Measurements from ENCODE around the gene GVQW3. TPM values are rescaled to one million over a fixed set of nuclear protein-coding genes. Genes with fewer than 3 reads are reported as not detected.

GVQW3 gene
- total and polyA plus RNA-seq, 8 donors = 1.8 to 9.1 (median 3.6) TPM

DNA sequence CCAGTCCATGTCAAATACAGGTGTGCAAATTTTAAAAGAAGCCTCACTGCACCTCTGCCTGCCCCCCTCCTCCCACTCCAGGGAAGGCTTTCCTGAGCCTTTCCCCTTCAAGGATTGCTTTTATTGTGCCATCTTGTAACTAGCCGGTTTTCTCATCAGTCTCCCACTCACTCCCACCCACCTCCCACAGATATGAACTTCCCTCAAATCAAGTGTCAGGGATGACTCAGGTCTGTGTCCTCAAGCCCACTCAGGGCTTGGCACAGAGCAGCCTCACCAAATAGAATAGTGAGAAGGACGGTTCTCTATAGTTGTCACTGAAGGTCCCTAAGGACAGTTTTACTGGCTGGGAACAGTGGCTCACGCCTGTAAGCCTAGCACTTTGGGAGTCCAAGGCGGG is 43.2 kb upstream of the GVQW3 start:
- TF ChIP-seq, protein P1, sequence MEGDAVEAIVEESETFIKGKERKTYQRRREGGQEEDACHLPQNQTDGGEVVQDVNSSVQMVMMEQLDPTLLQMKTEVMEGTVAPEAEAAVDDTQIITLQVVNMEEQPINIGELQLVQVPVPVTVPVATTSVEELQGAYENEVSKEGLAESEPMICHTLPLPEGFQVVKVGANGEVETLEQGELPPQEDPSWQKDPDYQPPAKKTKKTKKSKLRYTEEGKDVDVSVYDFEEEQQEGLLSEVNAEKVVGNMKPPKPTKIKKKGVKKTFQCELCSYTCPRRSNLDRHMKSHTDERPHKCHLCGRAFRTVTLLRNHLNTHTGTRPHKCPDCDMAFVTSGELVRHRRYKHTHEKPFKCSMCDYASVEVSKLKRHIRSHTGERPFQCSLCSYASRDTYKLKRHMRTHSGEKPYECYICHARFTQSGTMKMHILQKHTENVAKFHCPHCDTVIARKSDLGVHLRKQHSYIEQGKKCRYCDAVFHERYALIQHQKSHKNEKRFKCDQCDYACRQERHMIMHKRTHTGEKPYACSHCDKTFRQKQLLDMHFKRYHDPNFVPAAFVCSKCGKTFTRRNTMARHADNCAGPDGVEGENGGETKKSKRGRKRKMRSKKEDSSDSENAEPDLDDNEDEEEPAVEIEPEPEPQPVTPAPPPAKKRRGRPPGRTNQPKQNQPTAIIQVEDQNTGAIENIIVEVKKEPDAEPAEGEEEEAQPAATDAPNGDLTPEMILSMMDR (IDR thresholded peaks at IDR 0.05) = no peak
- no peak for ATAC-seq
- H3K27me3 ChIP-seq = no peaks in the 10 kb centered on the region
- no peaks in the 10 kb centered on the region for H3K36me3 ChIP-seq
- FAIRE-seq = no peak
- DNase-seq = no peak
- intact Hi-C loops (cut with DNase I) = no loop called here
- H3K9me3 ChIP-seq = no peaks in the 10 kb centered on the region
- no peak overlapping the region for H3K4me3 ChIP-seq
- 86 to 89% methylated on average over 4 of the region's 4 CpGs for WGBS, 2 donors
- H3K4me1 ChIP-seq = no peaks in the 10 kb centered on the region
- H3K27ac ChIP-seq = no peak overlapping the region

GRCh38 chr11:76339221-76339620 is 41.9 kb upstream of the GVQW3 start:
- Histone ChIP-seq H3K4me3 (no peak overlapping the region), H3K9me3 (no peaks in the 10 kb centered on the region), H3K27me3 (no peaks in the 10 kb centered on the region), H3K27ac (peak overlapping the region in 1 of 4 donors; percentile 46), H3K36me3 (no peaks in the 10 kb centered on the region), H3K4me1 (no peaks in the 10 kb centered on the region)
- WGBS, 2 donors = 84% methylated on average over 6 of the region's 6 CpGs
- DNase-seq (no peak), FAIRE-seq (no peak), ATAC-seq (peak in 3 of 4 donors; percentile 78 to 79 (median 78))
- intact Hi-C loops (cut with DNase I) = no loop called here
- TF ChIP-seq, protein P1 (IDR thresholded peaks at IDR 0.05) = no peak

GRCh38 chr11:76347466-76347865 is 33.7 kb upstream of the GVQW3 start:
- WGBS, 2 donors = 19% methylated on average over 2 of the region's 2 CpGs
- Histone ChIP-seq H3K36me3 (no peaks in the 10 kb centered on the region), H3K27me3 (no peaks in the 10 kb centered on the region), H3K4me3 (no peak overlapping the region), H3K27ac (peak overlapping the region in 2 of 4 donors; percentile 1 to 10), H3K9me3 (no peaks in the 10 kb centered on the region), H3K4me1 (peaks cover 7 to 13% (median 11%) of the 10 kb centered on the region in 3 donors)
- intact Hi-C loops (cut with DNase I) = no loop called here
- peak; percentile 78 to 95 (median 94) for ATAC-seq
- peak in 3 of 6 donors; percentile 42 to 66 (median 62) for DNase-seq
- no peak for FAIRE-seq
- TF ChIP-seq, protein P1 (IDR thresholded peaks at IDR 0.05) = no peak

DNA sequence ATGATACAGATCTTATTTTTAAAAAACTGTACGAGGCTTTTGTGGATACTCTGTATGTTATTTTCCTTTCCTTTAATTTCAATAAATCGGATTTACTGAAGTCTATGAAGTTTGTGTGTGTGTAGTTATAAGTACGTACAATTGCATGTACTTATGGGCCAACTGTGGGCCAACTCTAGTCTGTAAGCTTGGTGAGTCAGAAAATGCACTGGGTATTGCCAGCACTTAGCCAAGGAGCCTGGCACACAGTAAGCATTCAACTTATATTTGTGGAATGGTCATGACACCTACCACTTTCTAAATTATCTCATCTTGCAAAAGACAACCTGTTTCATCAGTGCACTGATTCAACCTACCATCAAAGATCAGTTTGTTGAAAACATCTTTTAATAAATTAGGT is 32.8 kb upstream of the GVQW3 start:
- no peaks in the 10 kb centered on the region for H3K9me3 ChIP-seq
- H3K36me3 ChIP-seq = no peaks in the 10 kb centered on the region
- FAIRE-seq (no peak), DNase-seq (no peak), ATAC-seq (peak; percentile 37 to 68 (median 50))
- intact Hi-C loops (cut with DNase I) = no loop called here
- no peak overlapping the region for H3K27ac ChIP-seq
- H3K27me3 ChIP-seq = no peaks in the 10 kb centered on the region
- 63 to 83% methylated on average over 3 of the region's 3 CpGs for WGBS, 2 donors
- TF ChIP-seq, protein P1 (IDR thresholded peaks at IDR 0.05) = no peak
- no peak overlapping the region for H3K4me3 ChIP-seq
- peaks cover 7 to 13% (median 11%) of the 10 kb centered on the region in 3 donors for H3K4me1 ChIP-seq

DNA sequence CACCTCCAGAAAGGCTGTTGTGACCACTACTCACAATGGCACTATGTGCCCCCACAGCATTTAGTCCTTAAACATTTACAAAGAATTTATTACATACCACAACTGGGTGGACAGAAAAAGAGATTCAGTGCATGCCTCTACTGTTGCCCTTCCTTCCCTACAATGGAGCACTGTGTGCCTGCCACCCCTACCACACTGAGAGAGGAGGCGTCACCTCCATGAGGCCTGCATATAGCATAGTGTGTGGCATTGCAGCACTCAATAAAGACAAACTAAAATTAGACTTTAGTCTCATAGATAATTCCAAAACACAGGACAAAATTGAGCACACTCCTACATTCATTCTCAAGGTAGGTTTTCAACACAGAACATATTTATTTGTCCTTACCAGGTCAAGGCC is 26.0 kb upstream of the GVQW3 start:
- peaks cover 0 to 22% (median 3%) of the 10 kb centered on the region in 3 donors for H3K36me3 ChIP-seq
- no peaks in the 10 kb centered on the region for H3K27me3 ChIP-seq
- no peak overlapping the region for H3K27ac ChIP-seq
- intact Hi-C loops (cut with DNase I) = no loop called here
- DNase-seq (no peak), FAIRE-seq (no peak), ATAC-seq (no peak)
- H3K4me3 ChIP-seq = no peak overlapping the region
- WGBS, 2 donors = 99 to 100% methylated on average over 1 of the region's 1 CpG
- H3K4me1 ChIP-seq = no peaks in the 10 kb centered on the region
- TF ChIP-seq, protein P1 (IDR thresholded peaks at IDR 0.05) = no peak
- no peaks in the 10 kb centered on the region for H3K9me3 ChIP-seq

All from pancreas (tissue), 10 donors.